Right atrium auricular region (tissue), 2 donors: Measurements from ENCODE around the gene SH3GL3. TPM values are rescaled to one million over a fixed set of nuclear protein-coding genes. Genes with fewer than 3 reads are reported as not detected.

Experiments
- DNase-seq: peaks from one replicate; pipeline ENCODE4 v3.0.0-alpha.2; 2019; ENCODE audit warnings: low spot score
- H3K27ac ChIP-seq, 2 donors: fragments of 200-600 bp; sonication (generic); 1 replicate in 1 of 2; 2 replicates in 1 of 2; pipeline ENCODE4 v1.5.1; 2016 to 2019
- H3K27me3 ChIP-seq, 2 donors: fragments of 200-600 bp; sonication (generic); one replicate each; pipeline versions ENCODE4 v1.5.1 to v1.6.0; 2017 to 2019
- H3K36me3 ChIP-seq: fragments of 200-600 bp; sonication (generic); one replicate; pipeline ENCODE4 v1.5.1; 2016
- H3K4me1 ChIP-seq, 2 donors: fragments of 200-600 bp; sonication (generic); one replicate each; pipeline versions ENCODE4 v1.5.1 to v1.6.0; 2017 to 2019
- H3K4me3 ChIP-seq, 2 donors: fragments of 200-600 bp; sonication (generic); 1 replicate in 1 of 2; 2 replicates in 1 of 2; pipeline ENCODE4 v1.5.1; 2017 to 2019; ENCODE audit warnings: mild to moderate bottlenecking in 1 of 2, moderate library complexity in 1 of 2
- H3K9me3 ChIP-seq, 2 donors: fragments of 200-600 bp; sonication (generic); one replicate each; pipeline ENCODE4 v1.5.1; 2019
- total RNA-seq, 2 donors: library from RNA; depleted of rRNA; stranded (reverse); fragments of >200 nt; gene quantifications; one replicate each; pipeline ENCODE4 v1.1.0, GENCODE V29; 2016
- TF ChIP-seq, protein P1 (sequence below), 2 donors: fragments of 200-600 bp; sonication (generic); IDR thresholded peaks; one replicate each; pipeline ENCODE4 v1.5.1; 2019; ENCODE audit warnings: antibody characterized with exemption in 2 of 2

SH3GL3 gene
- total RNA-seq, 2 donors from 2014 or later, result 4.1 TPM; not detected in 1

DNA sequence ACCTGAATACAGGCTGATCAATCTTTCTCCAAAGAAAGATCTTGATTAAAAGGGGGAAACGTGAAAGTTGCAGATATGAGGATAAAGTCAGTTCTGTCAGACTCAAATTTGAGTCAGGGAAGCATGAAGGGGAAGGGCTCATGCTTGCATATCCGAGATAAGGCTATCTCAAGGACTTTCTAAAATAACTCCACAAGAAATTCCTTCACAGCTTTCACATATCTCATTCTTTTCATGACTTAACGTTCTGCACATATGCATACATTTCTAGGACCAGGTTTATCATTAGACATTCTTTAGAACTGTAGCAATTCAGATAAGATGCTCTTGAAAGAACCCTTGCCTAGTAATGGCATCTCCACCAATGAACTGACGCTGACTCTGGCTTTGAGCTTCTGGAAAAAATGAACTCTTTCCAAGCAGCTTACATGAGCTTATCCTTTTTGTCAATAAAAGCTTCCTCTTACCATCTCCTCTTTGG, 15.9 kb downstream of the SH3GL3 start:
- Histone ChIP-seq H3K9me3 (no peaks in the 10 kb centered on the region), H3K4me3 (no peak overlapping the region), H3K4me1 (no peaks in the 10 kb centered on the region), H3K27ac (no peak overlapping the region), H3K36me3 (no peaks in the 10 kb centered on the region), H3K27me3 (no peaks in the 10 kb centered on the region)
- TF ChIP-seq, protein P1, sequence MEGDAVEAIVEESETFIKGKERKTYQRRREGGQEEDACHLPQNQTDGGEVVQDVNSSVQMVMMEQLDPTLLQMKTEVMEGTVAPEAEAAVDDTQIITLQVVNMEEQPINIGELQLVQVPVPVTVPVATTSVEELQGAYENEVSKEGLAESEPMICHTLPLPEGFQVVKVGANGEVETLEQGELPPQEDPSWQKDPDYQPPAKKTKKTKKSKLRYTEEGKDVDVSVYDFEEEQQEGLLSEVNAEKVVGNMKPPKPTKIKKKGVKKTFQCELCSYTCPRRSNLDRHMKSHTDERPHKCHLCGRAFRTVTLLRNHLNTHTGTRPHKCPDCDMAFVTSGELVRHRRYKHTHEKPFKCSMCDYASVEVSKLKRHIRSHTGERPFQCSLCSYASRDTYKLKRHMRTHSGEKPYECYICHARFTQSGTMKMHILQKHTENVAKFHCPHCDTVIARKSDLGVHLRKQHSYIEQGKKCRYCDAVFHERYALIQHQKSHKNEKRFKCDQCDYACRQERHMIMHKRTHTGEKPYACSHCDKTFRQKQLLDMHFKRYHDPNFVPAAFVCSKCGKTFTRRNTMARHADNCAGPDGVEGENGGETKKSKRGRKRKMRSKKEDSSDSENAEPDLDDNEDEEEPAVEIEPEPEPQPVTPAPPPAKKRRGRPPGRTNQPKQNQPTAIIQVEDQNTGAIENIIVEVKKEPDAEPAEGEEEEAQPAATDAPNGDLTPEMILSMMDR (IDR thresholded peaks at IDR 0.05), result no peak
- no peak for DNase-seq

DNA sequence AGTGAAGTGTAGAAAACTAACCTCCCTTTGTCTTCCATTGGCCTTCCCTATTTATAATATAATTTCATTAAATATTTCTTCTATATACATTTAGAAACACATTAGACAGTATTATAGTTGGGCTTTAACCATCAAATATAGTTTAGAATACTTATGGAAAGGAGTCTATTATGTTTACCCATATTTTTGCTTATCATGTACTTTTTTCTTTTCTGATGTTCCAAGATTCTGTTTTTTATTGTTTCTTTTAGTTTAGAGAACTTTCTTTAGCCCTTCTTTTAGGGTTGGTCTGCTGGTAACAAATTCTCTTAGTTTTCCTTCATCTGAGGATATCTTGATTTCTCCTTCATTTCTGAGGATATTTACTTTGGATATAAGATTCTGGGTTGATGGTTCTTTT, 23.7 kb downstream of the SH3GL3 start:
- H3K9me3 ChIP-seq, result peaks cover 0 to 7% of the 10 kb centered on the region in 2 donors
- DNase-seq, result no peak
- no peaks in the 10 kb centered on the region for H3K4me1 ChIP-seq
- no peak overlapping the region for H3K27ac ChIP-seq
- TF ChIP-seq, protein P1 (IDR thresholded peaks at IDR 0.05), result no peak
- no peak overlapping the region for H3K4me3 ChIP-seq
- H3K27me3 ChIP-seq, result no peaks in the 10 kb centered on the region
- no peaks in the 10 kb centered on the region for H3K36me3 ChIP-seq

DNA sequence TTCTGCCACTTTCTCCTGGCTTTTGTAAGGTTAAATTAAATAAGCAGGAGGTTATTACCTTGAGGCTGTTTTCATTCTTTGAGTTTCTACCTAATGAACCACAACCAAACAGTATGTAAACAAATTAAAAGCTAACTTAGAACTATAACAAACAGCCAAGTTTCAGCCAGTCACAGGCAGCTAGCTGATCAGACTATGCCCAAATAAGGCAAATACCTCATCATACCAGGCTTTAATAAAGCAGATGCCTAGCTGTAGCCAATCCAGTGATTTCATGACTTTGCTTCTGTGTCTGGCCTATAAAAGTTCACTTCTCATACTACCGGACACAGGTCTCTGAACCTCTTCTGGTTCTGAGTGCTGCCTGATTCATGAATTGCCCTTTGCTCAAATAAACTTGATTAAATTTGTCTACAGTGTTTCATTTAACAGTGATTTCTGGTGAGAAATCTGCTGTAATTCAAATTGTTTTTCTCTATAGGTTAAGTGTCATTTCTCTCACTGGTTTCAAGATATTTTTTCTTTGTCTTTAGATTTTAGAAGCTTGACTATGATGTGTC, 24.2 kb downstream of the SH3GL3 start:
- Histone ChIP-seq H3K27me3 (no peaks in the 10 kb centered on the region), H3K36me3 (no peaks in the 10 kb centered on the region), H3K4me3 (no peak overlapping the region), H3K9me3 (peaks cover 0 to 7% of the 10 kb centered on the region in 2 donors), H3K27ac (no peak overlapping the region), H3K4me1 (no peaks in the 10 kb centered on the region)
- TF ChIP-seq, protein P1 (IDR thresholded peaks at IDR 0.05), result no peak
- no peak for DNase-seq

DNA sequence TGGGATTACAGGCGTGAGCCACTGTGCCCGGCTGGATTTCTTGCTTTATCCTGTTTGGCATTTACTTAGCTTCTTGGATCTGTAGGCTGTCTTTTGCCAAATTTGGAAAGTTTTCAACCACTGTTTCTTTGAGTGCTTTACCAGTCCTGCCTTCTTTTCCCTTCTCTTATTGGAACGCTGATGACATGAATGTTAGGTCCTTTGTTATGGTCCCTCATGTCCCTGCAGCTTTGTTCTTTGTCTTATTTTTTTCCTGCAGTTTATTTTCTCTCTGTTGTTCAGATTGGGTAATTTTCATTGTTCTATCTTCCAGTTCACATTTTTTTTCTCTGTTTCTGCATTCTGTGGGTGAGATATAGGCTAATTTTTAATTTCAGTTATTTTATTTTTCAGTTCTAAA, 25.0 kb downstream of the SH3GL3 start:
- H3K36me3 ChIP-seq, result no peaks in the 10 kb centered on the region
- H3K27ac ChIP-seq, result no peak overlapping the region
- peaks cover 0 to 7% of the 10 kb centered on the region in 2 donors for H3K9me3 ChIP-seq
- TF ChIP-seq, protein P1 (IDR thresholded peaks at IDR 0.05), result no peak
- no peak overlapping the region for H3K4me3 ChIP-seq
- no peaks in the 10 kb centered on the region for H3K27me3 ChIP-seq
- H3K4me1 ChIP-seq, result no peaks in the 10 kb centered on the region
- DNase-seq, result no peak

DNA sequence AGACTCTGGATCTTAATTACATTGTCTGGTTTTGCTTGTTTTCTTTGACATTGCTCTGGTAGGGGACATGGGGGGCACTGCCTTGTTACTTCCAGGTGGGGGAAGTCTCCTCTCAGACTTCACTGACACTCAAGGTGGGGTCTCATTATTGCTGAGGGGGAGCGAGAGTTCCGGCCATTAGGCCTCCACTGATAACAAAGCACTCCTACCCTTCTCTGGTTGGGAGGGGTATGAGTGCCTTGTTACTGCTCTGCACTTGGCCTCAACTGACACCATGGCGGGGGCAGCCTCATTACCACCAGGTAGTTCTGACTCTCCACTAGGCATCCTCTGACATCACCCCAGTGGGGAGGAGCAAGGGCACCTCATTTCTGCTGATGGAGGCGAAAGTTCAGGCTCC, 25.7 kb downstream of the SH3GL3 start:
- TF ChIP-seq, protein P1 (IDR thresholded peaks at IDR 0.05), result no peak
- Histone ChIP-seq H3K4me3 (no peak overlapping the region), H3K4me1 (no peaks in the 10 kb centered on the region)

DNA sequence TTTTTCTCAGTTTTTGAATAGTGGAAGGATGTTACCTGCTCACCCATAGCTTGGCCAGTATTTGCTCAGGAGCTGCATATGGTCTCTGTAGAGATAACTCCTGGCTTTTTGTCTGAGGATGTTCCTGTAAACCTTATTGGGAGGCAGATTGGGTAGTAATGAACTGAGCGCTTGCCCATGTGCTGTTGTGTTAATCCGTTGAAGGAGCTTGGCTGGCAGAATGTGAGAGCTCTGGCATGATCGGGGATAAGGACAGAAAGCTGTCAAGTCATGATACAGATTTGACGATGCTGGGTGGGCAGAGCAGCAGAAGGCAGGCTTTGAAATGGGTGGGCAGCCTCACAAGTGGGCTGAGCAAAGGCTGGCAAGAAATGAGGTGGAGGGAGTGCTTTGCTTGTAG, 27.4 kb downstream of the SH3GL3 start:
- Histone ChIP-seq H3K4me3 (no peak overlapping the region), H3K27me3 (no peaks in the 10 kb centered on the region), H3K36me3 (no peaks in the 10 kb centered on the region), H3K27ac (no peak overlapping the region), H3K9me3 (peaks cover 0 to 7% of the 10 kb centered on the region in 2 donors), H3K4me1 (no peaks in the 10 kb centered on the region)
- no peak for DNase-seq
- TF ChIP-seq, protein P1 (IDR thresholded peaks at IDR 0.05), result no peak

More for the DNA sequence above, 25.7 kb downstream of the SH3GL3 start:
- Histone ChIP-seq H3K27ac (no peak overlapping the region), H3K9me3 (peaks cover 0 to 7% of the 10 kb centered on the region in 2 donors), H3K36me3 (no peaks in the 10 kb centered on the region), H3K27me3 (no peaks in the 10 kb centered on the region)
- DNase-seq, result no peak
